ENCODE measurements around the gene DOCK9.

Gene DOCK9

GRCh38 chr13:98950705-98951104 lies 27.2 kb downstream of the DOCK9 start:
- no peak for DNase-seq (ENCODE audit: low read depth)

DNA sequence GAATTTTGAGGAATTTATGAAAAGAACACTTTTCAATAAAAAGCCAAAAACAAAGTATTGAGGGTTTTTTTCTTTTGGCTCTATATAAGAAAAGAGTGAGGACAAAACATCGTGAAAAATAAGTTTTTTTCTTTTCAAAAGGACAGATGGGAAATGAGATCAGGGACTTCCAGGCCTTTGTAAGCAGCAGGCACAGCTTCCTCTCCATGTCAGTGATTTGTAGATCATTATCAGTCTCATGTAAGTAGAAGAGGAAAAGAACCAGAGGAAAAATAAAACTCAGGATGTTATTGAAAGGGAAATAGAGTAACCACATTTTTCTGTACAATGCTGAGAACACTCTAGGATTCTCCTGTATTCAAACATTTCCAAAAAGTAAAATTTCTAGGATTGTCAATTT lies 29.9 kb downstream of the DOCK9 start:
- no peak for DNase-seq (ENCODE audit: low read depth)

DNA sequence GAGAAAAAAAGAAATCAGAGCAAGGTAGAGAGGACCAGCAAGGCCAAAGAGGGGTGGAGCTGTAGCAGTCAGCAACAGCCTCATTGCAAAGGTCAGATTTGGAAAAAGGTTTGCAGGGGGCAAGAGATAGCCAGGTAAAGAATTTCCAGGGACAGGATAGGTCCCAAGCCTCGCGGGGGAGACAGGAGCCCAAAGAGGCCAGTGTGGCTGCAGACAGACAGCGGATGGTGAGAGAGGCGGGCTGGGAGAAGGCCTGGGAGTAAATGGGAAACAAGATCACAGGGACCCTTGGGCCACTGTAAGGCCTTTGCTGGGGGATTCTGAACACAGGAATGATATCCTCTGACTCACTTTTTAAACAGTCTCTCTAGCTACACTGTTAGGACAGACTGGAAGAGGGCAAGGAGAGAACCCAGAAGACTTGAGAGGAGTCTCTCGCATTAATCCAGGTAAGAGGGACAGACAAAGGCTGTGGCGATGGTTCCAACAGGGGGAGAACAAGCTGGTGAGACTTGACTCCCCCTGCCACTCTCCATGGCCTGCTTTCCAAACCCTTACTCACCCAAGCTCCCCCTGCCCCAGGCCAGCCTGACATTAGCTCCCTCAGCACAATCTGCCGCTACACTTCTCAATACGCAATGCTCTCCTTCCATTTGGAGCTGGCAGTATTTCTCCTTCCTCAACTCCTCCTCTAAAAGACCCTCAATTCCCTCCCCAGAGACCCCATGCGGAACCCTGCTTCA lies 31.8 kb downstream of the DOCK9 start:
- no peak for DNase-seq (ENCODE audit: low read depth)

- no peak for DNase-seq (ENCODE audit: low read depth)
Observed at GRCh38 chr13:98944336-98944735, 33.5 kb downstream of the DOCK9 start.

- no peak for DNase-seq (ENCODE audit: low read depth)
Observed at GRCh38 chr13:98942997-98943396, 34.9 kb downstream of the DOCK9 start.

DNA sequence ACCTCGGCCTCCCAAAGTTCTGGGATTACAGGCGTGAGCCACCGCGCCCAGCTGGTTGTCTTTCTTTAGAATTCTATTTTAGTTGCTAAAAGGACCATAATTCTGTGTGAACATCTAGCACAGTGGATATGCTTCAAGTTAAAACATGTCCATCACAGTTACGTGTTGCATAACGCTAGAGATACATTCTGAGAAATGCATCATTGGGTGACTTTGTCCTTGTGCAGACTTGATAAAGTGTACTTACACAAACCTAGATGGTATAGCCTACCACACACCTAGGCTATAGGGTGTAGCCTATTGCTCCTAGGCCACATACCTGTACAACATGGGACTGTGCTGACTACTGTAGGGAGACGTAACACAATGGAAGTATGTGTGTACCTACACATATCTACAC lies 35.4 kb downstream of the DOCK9 start:
- no peak for DNase-seq (ENCODE audit: low read depth)

DNA sequence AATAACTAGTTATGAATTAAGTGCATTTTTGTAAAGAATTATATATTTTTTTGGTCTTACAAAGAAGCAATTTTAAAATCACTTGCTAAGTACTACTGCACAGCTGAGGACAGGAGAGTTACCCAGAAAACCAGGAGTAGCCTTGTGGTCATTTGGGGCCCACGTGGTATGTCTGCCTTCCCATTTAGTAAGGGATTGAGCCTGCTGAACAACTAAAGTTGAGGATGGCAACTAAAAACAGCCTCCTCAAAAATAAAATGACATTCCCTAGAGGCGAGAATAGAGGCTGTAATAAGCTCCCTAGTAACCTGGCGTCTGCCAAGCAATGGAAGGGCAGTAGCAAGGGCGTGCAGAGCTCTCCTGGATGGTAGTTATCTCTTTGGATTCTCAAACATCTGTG lies 36.3 kb downstream of the DOCK9 start:
- no peak for DNase-seq (ENCODE audit: low read depth)

DNA sequence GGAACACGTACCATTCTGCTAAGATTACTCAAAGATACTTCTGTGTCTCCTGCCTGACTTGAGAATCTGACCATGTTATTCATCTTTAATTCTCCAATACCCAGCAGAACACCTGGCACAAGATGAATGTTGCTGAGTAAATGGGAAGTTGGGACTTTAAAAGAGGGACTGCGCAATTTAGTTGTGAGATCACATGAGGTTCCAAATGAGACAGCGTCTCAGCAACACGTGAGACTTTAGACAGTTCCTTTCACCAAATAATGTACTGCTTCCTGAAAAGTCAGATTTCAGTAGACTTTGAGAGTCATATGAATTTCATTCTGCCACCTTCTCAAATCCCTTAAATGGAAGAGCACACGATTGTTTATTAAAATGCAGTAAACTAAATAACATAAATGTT lies 36.7 kb downstream of the DOCK9 start:
- no peak for DNase-seq (ENCODE audit: low read depth)

GRCh38 chr13:98940325-98941001 lies 37.4 kb downstream of the DOCK9 start:
- DNase-seq (ENCODE audit: low read depth), result no peak

- no peak for DNase-seq (ENCODE audit: low read depth)
Observed at GRCh38 chr13:98939660-98940191, 38.1 kb downstream of the DOCK9 start.

DNA sequence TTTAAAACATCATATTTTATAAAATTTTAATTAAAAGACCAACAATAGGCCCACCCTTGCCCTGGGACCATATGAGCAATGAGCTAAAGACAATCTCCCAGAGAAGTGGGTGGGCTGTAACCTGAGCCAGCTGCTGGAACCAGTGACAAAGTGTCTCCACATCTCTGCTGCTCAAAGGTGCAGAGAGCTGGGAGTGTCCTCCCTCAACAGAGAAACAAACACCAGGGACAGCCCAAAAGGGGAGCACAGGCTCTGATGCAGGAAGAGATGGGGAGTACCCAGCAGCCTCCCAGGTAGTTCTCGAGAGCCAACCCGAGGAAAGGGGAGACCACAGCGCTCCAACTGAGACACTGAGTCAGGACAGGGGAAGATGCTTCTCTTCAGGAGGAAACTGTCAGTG lies 39.1 kb downstream of the DOCK9 start:
- no peak for DNase-seq (ENCODE audit: low read depth)

- no peak for DNase-seq (ENCODE audit: low read depth)
Observed at GRCh38 chr13:98937911-98938381, 39.9 kb downstream of the DOCK9 start.

- DNase-seq (ENCODE audit: low read depth), result no peak
Observed at GRCh38 chr13:98934243-98934642, 43.6 kb downstream of the DOCK9 start.

- DNase-seq (ENCODE audit: low read depth), result no peak
Observed at GRCh38 chr13:98930151-98930591, 47.7 kb downstream of the DOCK9 start.

DNA sequence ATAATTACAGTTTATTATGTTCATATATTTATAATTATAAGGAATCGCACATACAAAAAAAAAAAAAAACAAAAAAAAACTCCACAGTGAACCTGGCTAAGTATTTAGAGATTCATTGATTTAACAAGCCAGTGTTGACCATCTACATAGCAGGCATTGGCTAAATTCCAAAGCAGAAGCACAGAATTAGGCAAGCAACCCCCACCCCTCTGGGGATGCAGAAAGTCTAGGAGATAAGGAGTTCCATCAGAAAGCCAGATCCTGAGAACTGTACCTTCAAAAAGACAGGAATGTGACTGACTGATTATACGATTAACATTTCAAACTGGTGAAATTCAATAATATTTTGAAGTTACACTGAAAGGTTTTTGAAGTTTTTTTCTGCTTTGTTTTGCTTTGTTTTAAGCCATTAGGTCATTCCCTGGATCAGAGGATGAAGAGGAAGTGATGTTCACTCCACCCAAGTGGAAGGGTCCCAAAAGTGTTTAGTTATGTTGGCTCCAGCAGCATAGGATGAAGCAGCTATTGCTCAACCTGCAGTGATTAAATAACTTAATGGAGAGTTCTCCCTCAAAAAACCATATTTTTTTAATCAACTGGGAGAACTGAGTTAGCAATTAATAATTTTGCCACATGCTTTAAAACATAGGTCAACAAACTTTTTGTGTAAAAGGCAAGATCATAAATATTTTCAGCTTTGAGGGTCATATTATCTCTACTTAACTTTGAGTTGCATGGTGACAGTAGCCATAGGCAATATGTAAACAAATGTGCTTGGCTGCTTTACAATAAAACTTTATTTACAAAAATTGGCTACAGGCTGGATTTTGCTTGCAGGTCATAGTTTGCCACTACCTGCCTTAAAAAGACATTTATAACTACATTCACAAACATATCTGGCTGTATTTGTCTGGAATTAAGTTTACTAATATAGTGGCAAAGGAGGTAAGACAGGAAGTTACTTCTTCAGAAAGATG lies 49.6 kb downstream of the DOCK9 start:
- no peak for DNase-seq (ENCODE audit: low read depth)

- no peak for DNase-seq (ENCODE audit: low read depth)
Observed at GRCh38 chr13:98925949-98926348, 51.9 kb downstream of the DOCK9 start.

DNA sequence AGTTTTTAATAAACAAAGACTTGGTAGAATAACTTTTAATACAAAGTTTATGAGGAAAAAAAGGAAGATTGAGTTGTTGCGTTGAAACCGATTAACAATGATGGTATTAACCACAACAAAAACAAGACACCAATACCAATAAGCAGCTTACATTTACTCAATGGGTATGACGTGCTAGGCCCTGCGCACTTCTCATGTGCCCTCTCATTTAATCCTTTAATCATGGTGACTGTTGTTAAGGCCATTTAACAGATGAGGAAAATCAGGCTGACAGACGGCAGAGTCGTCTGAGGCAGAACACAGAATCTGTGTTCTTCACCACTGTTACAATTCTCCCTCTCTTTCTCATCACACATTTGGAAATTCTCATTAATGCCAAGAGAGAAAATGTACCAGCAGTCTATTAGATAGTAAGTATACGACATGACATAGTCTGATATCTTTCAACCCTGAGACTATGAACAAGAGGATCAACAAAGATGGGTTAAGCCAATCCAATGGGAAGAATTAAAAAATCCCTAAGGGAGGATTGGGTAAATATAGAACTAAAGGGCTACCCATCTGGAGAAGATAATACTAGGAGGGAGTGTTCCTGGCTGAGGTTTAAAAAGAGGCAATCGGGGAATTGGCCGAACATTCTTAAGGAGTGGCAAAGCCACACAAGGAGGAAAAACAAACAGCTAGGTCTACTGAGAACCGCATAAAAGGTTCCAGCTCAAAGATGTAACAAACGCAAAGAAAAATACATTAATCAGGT lies 54.0 kb downstream of the DOCK9 start:
- no peak for DNase-seq (ENCODE audit: low read depth)

DNA sequence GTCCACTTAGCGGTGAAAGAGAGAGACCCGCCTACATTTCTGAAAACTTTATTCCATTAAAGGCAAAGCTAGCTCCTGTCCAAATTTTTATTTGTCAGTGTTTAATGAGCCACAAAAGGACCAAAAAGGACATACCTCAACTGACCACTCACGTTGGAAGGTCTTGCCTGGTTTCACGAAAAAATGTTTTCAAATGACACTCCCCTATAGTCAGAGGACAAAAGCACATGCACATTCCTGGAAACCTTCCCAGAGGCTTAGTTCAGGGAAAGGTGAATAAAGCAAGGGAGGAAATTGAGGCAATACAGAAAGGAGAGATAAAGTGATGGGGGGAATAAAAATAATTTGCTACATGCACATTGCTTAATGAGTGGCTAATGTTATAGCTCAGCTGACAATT lies 55.6 kb downstream of the DOCK9 start:
- no peak for DNase-seq (ENCODE audit: low read depth)

- no peak for DNase-seq (ENCODE audit: low read depth)
Observed at GRCh38 chr13:98921786-98922185, 56.1 kb downstream of the DOCK9 start.

- DNase-seq (ENCODE audit: low read depth), result no peak
Observed at GRCh38 chr13:98921015-98921580, 56.8 kb downstream of the DOCK9 start.

- DNase-seq (ENCODE audit: low read depth), result no peak
Observed at GRCh38 chr13:98919566-98919965, 58.3 kb downstream of the DOCK9 start.
